A673 (cell line): ENCODE measurements around the gene L2HGDH. TPM values are rescaled to one million over a fixed set of nuclear protein-coding genes. Genes with fewer than 3 reads are reported as not detected.
"Not testable (repeated sequence)": the region's sequence is repeated elsewhere in the genome, so short reads cannot be mapped to it uniquely, and the experiment has no call there.

Source experiments
- BruUV-seq: library from RNA; stranded (reverse); fragments of 400-500 nt; replicated peaks from 2 replicates; lab custom pipeline; 2021; lab: Mats Ljungman, UMichigan
- CTCF ChIA-PET: fragments of 300-600 bp; sonication (Branson Sonifier 250); formaldehyde crosslinking; loops from one replicate; lab custom pipeline; 2022; ENCODE audit warnings: antibody characterized with exemption; lab: Charles Lee
- POLR2A ChIA-PET: fragments of 300-600 bp; sonication (Branson Sonifier 250); formaldehyde crosslinking; loops from one replicate; lab custom pipeline; 2022; ENCODE audit warnings: antibody characterized with exemption; ENCODE audit not compliant: low non-redundant PET; lab: Charles Lee
- DNase-seq: peaks from one replicate; pipeline ENCODE4 v3.0.0-alpha.2; 2015; ENCODE audit warnings: low spot score
- H3K27ac ChIP-seq: fragments of 200-600 bp; sonication (generic); 2 replicates; pipeline ENCODE4 v1.5.1; 2016; ENCODE audit warnings: mixed run types, low read depth, mild to moderate bottlenecking, mixed read lengths, antibody characterized with exemption, low read length; ENCODE audit not compliant: poor library complexity, severe bottlenecking
- H3K27me3 ChIP-seq: fragments of 200-600 bp; sonication (generic); replicated peaks from 2 replicates; pipeline ENCODE4 v1.6.1; 2017; ENCODE audit warnings: mixed run types, low read depth, mild to moderate bottlenecking, mixed read lengths, antibody characterized with exemption, low read length; ENCODE audit not compliant: insufficient read depth, poor library complexity
- H3K36me3 ChIP-seq: fragments of 200-600 bp; sonication (generic); 2 replicates; pipeline ENCODE4 v1.6.1; 2016; ENCODE audit warnings: mixed run types, mild to moderate bottlenecking, mixed read lengths, antibody characterized with exemption, low read length; ENCODE audit not compliant: insufficient read depth, poor library complexity, severe bottlenecking
- H3K4me1 ChIP-seq: fragments of 200-600 bp; sonication (generic); 2 replicates; pipeline ENCODE4 v1.6.1; 2017; ENCODE audit warnings: mixed run types, mild to moderate bottlenecking, mixed read lengths, antibody characterized with exemption, low read length; ENCODE audit not compliant: insufficient read depth, poor library complexity, severe bottlenecking
- H3K4me3 ChIP-seq: fragments of 200-600 bp; sonication (generic); 2 replicates; pipeline ENCODE4 v1.5.1; 2016; ENCODE audit warnings: low read depth, mixed run types, mild to moderate bottlenecking, mixed read lengths, low read length; ENCODE audit not compliant: poor library complexity, severe bottlenecking
- H3K9me3 ChIP-seq: fragments of 200-600 bp; sonication (generic); 2 replicates; pipeline ENCODE4 v1.6.1; 2016; ENCODE audit warnings: mixed run types, low read depth, mild to moderate bottlenecking, mixed read lengths, antibody characterized with exemption, low read length; ENCODE audit not compliant: poor library complexity, severe bottlenecking
- EZH2 ChIP-seq: fragments of 200-600 bp; sonication (generic); IDR thresholded peaks from 2 replicates; pipeline ENCODE4 v1.6.1; 2017; ENCODE audit warnings: borderline replicate concordance, low read depth, mild to moderate bottlenecking, mixed read lengths, antibody characterized with exemption, low read length; ENCODE audit not compliant: poor library complexity, severe bottlenecking
- intact Hi-C: fragments of 100-400 bp; cut with micrococcal nuclease; formaldehyde crosslinking; loops from one replicate; pipeline ENCODE4 v1.10.0; 2022; ENCODE audit not compliant: unreplicated experiment
- total RNA-seq: library from RNA; stranded (reverse); gene quantifications from 2 replicates; pipeline ENCODE4 v1.2.3, GENCODE V29; 2021
- TF ChIP-seq, protein P1 (sequence below): fragments of 300-800, 200-600 bp; sonication (generic); conservative IDR thresholded peaks from 2 replicates; pipeline ENCODE4 v1.5.1; 2017; ENCODE audit warnings: low read depth, mild to moderate bottlenecking, antibody characterized with exemption, low read length, moderate library complexity, mixed read lengths

L2HGDH gene
- total RNA-seq, 1 experiment from 2014 or later, result 17.4 TPM

- Histone ChIP-seq H3K27me3 (no peaks in the 10 kb centered on the region), H3K9me3 (no peaks in the 10 kb centered on the region), H3K36me3 (no peaks in the 10 kb centered on the region), H3K4me3 (no peak overlapping the region), H3K27ac (no peak overlapping the region), H3K4me1 (no peaks in the 10 kb centered on the region)
- intact Hi-C loops, result no loop called here
- BruUV-seq, result no TSS peak
- TF ChIP-seq EZH2, result no peak
- TF ChIP-seq, protein P1, sequence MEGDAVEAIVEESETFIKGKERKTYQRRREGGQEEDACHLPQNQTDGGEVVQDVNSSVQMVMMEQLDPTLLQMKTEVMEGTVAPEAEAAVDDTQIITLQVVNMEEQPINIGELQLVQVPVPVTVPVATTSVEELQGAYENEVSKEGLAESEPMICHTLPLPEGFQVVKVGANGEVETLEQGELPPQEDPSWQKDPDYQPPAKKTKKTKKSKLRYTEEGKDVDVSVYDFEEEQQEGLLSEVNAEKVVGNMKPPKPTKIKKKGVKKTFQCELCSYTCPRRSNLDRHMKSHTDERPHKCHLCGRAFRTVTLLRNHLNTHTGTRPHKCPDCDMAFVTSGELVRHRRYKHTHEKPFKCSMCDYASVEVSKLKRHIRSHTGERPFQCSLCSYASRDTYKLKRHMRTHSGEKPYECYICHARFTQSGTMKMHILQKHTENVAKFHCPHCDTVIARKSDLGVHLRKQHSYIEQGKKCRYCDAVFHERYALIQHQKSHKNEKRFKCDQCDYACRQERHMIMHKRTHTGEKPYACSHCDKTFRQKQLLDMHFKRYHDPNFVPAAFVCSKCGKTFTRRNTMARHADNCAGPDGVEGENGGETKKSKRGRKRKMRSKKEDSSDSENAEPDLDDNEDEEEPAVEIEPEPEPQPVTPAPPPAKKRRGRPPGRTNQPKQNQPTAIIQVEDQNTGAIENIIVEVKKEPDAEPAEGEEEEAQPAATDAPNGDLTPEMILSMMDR, result no peak
- DNase-seq, result no peak
- ChIA-PET CTCF (no interaction called here), POLR2A (interaction anchor here (0.6 kb wide), 1 partner anchor 214 kb away, joined by 4 read pairs; no protein-coding TSS in a partner anchor)
These were observed 47.6 kb upstream of the L2HGDH start for GRCh38 chr14:50359631-50360030.

DNA sequence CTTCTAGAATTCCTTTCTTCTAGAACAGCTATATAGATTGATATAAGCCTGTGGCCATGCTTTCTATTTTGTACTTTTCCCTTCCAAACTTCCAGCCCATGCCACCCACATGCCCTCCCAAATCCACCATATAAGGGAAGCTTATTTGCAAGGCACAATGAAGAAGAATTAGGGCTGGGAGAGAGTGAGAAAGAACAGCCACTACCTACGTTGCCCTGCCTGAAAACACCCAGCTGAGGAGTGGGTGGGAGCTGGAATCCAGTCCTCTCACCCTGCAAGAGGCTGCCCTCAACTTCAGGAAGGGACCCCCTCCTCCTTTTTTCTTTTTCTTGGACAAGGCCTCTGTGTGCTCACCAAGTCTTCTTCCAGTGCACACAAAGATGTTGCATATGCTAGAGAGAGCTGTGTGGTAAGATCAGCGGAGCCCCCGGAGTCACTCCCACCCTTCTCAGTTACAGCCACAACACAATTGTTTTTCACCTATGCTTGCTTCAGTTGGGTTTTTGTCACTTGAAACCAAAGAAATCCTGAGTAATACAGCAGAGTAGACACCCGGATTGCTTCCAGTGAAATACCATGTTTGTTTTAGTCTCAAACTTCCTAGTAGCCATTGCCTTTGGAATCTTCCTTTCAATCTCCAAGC is 45.8 kb upstream of the L2HGDH start:
- TF ChIP-seq, protein P1, result no peak
- TF ChIP-seq EZH2, result no peak
- H3K9me3 ChIP-seq, result no peaks in the 10 kb centered on the region
- H3K4me3 ChIP-seq, result no peak overlapping the region
- H3K27ac ChIP-seq, result no peak overlapping the region
- intact Hi-C loops, result no loop called here
- no peaks in the 10 kb centered on the region for H3K36me3 ChIP-seq
- H3K4me1 ChIP-seq, result no peaks in the 10 kb centered on the region
- CTCF ChIA-PET, result no interaction called here
- POLR2A ChIA-PET, result no interaction called here
- no peaks in the 10 kb centered on the region for H3K27me3 ChIP-seq
- no TSS peak for BruUV-seq
- DNase-seq, result no peak

- POLR2A ChIA-PET, result no interaction called here
- no peak for TF ChIP-seq EZH2
- TF ChIP-seq, protein P1, result no peak
- CTCF ChIA-PET, result no interaction called here
These were observed 45.1 kb upstream of the L2HGDH start for GRCh38 chr14:50357124-50357523.

GRCh38 chr14:50356283-50356682 is 44.3 kb upstream of the L2HGDH start:
- H3K27ac ChIP-seq, DNase-seq, H3K9me3 ChIP-seq, BruUV-seq, POLR2A ChIA-PET, H3K27me3 ChIP-seq, H3K4me3 ChIP-seq, H3K4me1 ChIP-seq, intact Hi-C loops, H3K36me3 ChIP-seq, CTCF ChIA-PET: not testable (repeated sequence)

More at GRCh38 chr14:50357124-50357523, 45.1 kb upstream of the L2HGDH start:
- DNase-seq, result no peak
- no peaks in the 10 kb centered on the region for H3K27me3 ChIP-seq
- no peaks in the 10 kb centered on the region for H3K36me3 ChIP-seq
- intact Hi-C loops, result no loop called here
- H3K9me3 ChIP-seq, result no peaks in the 10 kb centered on the region
- H3K27ac ChIP-seq, result no peak overlapping the region
- BruUV-seq, result no TSS peak
- H3K4me3 ChIP-seq, result no peak overlapping the region
- no peaks in the 10 kb centered on the region for H3K4me1 ChIP-seq
